ENCODE results near the gene PLCH1. TPM values are rescaled to one million over a fixed set of nuclear protein-coding genes. Genes with fewer than 3 reads are reported as not detected.

Gene PLCH1
- total RNA-seq, 1 experiment from 2014 or later, result 3.8 TPM

DNA sequence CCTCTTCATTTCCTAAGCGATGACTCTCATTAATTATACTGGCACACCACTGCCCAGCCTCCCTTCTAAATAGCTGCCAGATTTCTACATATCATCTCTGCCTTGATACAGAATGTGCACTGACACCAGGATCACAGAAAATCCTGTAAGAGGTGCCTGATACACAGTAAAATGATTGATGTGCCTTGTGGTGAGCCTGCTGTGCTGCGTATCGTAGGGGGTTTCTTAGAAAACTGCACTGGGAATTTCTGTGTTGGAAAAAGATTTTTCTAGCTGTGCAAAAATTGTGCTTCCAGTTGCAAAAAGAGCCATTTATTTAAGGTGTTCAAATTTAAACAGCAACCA is 3.0 kb upstream of the PLCH1 start (continued):
- TF ChIP-seq, protein P1, sequence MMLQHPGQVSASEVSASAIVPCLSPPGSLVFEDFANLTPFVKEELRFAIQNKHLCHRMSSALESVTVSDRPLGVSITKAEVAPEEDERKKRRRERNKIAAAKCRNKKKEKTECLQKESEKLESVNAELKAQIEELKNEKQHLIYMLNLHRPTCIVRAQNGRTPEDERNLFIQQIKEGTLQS (IDR thresholded peaks at IDR 0.05), result no peak
- TF ChIP-seq EZH2 (IDR thresholded peaks at IDR 0.05), result no peak
- TF ChIP-seq JUND (IDR thresholded peaks at IDR 0.05), result no peak
- TF ChIP-seq POLR2AphosphoS5 (IDR thresholded peaks at IDR 0.05; ENCODE audit: low read depth, low read length), result no peak
- TF ChIP-seq RAD21 (IDR thresholded peaks at IDR 0.05; ENCODE audit: low read depth), result no peak
- TF ChIP-seq ZNF274 (IDR thresholded peaks at IDR 0.05; ENCODE audit: low read depth, low read length), result no peak
- TF ChIP-seq ZBTB33 (IDR thresholded peaks at IDR 0.05; ENCODE audit: extremely low read depth, insufficient replicate concordance, low read length), result no peak

DNA sequence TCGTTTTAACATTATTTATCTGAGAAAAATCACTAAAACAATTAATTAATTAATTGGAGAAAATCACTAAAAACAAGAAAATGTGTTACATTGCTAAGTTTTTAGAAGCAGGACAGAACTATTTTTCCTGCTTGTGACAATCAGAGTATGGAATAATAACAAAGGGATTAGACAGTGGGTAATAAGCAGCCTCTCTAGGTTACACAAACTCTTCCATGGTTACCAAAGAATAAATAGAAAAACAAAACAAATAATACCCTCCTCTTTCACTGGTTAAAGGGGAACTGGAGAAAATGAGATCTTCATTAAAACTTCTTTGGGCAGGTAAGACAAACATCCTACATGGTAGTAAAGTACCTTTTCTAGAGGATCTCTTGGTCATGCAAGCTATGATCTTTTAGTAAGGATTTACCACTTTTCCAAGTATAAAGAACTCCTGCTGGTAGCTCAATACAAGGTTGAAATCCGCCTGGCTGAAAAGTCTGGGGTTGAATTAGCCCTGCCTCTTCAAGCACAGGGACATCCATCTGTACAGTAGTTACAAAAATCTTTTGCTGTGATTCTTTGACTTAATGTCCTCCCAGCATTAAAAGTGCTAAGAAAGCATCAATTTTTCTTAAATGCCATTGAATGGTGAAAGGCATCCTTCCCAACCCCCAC is 2.5 kb upstream of the PLCH1 start:
- Histone ChIP-seq H3K27me3 (ENCODE audit: insufficient read depth, low read length) (no peaks in the 10 kb centered on the region), H3K4me1 (ENCODE audit: control insufficient read depth in 1 of 2, insufficient read depth in 2 of 2, low read length in 2 of 2) (peaks cover 15 to 36% of the 10 kb centered on the region in 2 experiments), H3K9ac (ENCODE audit: low read length) (no peak overlapping the region), H2AFZ (ENCODE audit: low read depth, low read length, poor library complexity, severe bottlenecking) (no peak overlapping the region), H3K27ac (ENCODE audit: low read depth, low read length) (no peak overlapping the region), H3K4me2 (ENCODE audit: low read length) (no peak overlapping the region), H3K9me2 (ENCODE audit: insufficient read depth) (no peaks in the 10 kb centered on the region), H3K4me3 (replicated peaks in 1 of 2; ENCODE audit: low read depth in 1 of 2, low read length in 2 of 2) (no peak overlapping the region), H4K20me1 (ENCODE audit: insufficient read depth) (no peaks in the 10 kb centered on the region), H3K79me2 (ENCODE audit: insufficient read depth, low read length) (no peaks in the 10 kb centered on the region), H3K36me3 (ENCODE audit: control insufficient read depth in 1 of 2, insufficient read depth in 2 of 2, low read length in 2 of 2) (no peaks in the 10 kb centered on the region), H3K9me3 (ENCODE audit: control insufficient read depth in 1 of 2, insufficient read depth in 1 of 2, low read depth in 1 of 2, low read length in 2 of 2) (no peaks in the 10 kb centered on the region)
- TF ChIP-seq FOSL1 (IDR thresholded peaks at IDR 0.05; ENCODE audit: low read depth) (no peak), EZH2 (IDR thresholded peaks at IDR 0.05) (no peak), ZNF274 (IDR thresholded peaks at IDR 0.05; ENCODE audit: low read depth, low read length) (no peak), TCF7L2 (IDR thresholded peaks at IDR 0.05; ENCODE audit: borderline replicate concordance, extremely low read depth, insufficient read depth, insufficient read length) (no peak), SIN3A (IDR thresholded peaks at IDR 0.05; ENCODE audit: low read depth) (no peak), POLR2AphosphoS5 (IDR thresholded peaks at IDR 0.05; ENCODE audit: low read depth, low read length) (no peak)
- no peak for DNase-seq (ENCODE audit: low read depth, low spot score)
- no TSS peak for BruUV-seq (replicated peaks)
- ChIA-PET CTCF (no interaction called here), POLR2A (no interaction called here), RAD21 (ENCODE audit: low non-redundant PET in 1 of 2, low total read pairs in 2 of 2, uncharacterized antibody in 2 of 2, unreplicated experiment in 2 of 2) (no interaction called here)
- ATAC-seq, result no peak
- intact Hi-C loops (cut with micrococcal nuclease), result loop anchor here (5.0 kb wide), 2 partner anchors 105 to 125 kb away; partner anchors contain the start of genes GMPS and SLC33A1
